GM18511 (cell line): ENCODE data around the gene PIK3R1.

Source experiments
- ATAC-seq: cut with Tn5 transposase; IDR thresholded peaks from one replicate; pipeline ENCODE4 v1.9.1; 2021; ENCODE audit warnings: mild to moderate bottlenecking, moderate library complexity; ENCODE audit not compliant: unreplicated experiment

The PIK3R1 gene

GRCh38 chr5:68268101-68268851, 52.7 kb downstream of the PIK3R1 start:
- ATAC-seq = peak; percentile 48

GRCh38 chr5:68268852-68269130, 53.2 kb downstream of the PIK3R1 start:
- no peak for ATAC-seq

- ATAC-seq = no peak
Measured at GRCh38 chr5:68269820-68270219, 54.3 kb downstream of the PIK3R1 start.

GRCh38 chr5:68270399-68270975, 54.9 kb downstream of the PIK3R1 start:
- no peak for ATAC-seq

DNA sequence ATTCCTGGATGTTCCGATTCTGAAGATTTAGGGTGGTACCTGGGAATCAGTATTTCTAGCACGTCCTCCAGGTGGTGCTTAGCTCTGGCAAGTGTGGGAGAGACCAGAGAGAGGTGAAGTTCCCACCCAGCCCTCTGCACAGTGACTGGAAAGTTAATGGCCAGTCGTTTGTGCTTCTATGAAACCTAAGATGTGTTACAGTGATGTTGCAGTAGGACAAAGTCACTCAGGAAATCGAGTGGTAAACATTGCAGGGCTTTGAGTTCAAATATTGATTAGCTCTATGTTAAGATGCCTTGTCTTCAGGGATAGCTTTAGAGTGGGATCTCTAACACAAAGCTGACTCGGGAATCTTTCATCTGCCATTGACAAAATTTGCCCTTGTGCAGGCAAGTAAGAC, 55.6 kb downstream of the PIK3R1 start:
- no peak for ATAC-seq

DNA sequence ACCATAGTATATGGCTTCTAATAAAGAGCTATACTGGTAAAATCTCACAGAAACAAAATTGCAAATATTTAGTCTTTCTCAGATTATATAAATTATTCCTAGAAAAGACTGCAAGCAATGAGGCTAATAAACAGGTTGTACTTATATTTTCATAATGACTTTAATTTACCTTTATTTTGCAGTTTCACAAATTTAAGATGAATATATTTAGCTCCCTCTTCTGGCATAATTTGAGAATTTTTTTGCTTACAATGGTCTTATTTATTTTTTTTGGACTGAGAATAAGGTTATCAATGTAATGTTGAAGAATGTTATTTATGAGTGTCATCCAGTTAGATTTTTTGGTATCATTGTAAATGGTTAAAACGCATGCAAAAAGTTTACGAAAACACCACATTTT, 56.7 kb downstream of the PIK3R1 start:
- ATAC-seq = no peak

DNA sequence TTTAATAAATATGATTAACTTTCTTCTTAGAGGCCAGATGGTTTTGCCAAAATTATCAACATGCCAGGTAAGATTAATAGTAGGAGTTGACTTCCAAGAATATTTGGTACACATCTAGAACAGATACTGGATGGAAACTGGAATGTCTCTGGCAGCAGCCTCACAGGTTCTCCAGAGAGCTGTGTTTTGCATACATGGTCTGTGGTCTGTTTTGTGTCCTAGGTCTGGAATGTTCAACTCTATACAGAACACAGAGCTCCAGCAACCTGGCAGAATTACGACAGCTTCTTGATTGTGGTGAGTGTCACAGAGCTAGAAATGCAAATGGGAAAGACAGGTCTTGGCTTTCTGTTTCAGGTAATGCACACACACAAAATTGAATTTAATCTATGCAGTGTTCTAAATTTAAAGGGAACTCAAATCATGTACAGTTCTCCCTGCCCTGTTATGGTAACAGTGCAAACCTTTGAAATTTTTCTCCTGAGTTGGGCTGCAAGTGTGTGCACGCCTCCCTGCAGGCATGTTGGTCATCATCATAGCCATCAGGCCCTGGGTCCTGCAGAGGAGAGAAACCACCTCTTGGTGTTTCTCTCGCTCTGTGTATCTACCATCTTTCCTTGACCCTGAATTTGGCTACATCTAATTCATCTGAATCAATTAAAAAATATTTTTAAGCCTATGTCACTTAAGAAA, 58.3 kb downstream of the PIK3R1 start:
- peak; percentile 57 for ATAC-seq

GRCh38 chr5:68274847-68275651, 59.5 kb downstream of the PIK3R1 start:
- peak; percentile 74 for ATAC-seq

DNA sequence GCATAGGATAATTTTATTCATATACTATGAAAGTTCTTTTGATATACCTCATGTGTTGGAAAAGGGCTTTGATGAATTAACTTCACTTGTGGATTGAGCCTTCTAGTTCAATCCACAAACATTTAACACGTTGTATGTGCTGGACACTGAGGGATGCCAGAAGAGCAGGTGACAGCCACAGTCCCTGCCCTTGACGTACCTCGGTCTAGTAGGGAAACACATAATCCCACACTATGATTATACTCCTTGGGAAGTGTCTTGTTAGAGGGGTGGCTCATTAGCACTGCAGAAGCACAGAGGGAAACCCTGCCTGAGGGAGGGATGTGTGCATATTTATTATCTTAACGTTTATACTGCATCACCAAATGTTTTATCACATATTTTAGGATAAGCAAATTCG, 61.2 kb downstream of the PIK3R1 start:
- no peak for ATAC-seq

- no peak for ATAC-seq
Measured at GRCh38 chr5:68277431-68277830, 61.9 kb downstream of the PIK3R1 start.

DNA sequence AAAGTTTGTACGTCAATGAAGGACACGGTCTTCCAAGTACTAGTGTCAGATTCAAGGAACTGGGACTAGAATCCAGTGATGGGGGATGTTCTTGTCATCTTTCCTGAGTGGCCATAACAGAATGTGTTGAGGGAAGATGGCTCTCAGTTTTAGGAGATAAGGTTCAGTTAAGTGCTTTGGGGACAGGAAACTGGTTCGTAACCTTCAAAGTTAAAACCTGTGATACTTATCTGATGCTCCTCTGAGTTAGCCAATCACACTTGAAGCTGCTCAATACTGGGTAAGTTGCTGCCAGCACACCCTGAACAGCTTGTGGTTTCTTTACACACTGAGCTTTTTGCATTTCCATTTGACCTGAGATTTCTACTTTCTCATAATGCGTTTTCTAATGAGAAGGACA, 64.4 kb downstream of the PIK3R1 start:
- no peak for ATAC-seq

GRCh38 chr5:68282001-68282400, 66.4 kb downstream of the PIK3R1 start:
- ATAC-seq = no peak

- no peak for ATAC-seq
Measured at GRCh38 chr5:68283766-68284165, 68.2 kb downstream of the PIK3R1 start.

DNA sequence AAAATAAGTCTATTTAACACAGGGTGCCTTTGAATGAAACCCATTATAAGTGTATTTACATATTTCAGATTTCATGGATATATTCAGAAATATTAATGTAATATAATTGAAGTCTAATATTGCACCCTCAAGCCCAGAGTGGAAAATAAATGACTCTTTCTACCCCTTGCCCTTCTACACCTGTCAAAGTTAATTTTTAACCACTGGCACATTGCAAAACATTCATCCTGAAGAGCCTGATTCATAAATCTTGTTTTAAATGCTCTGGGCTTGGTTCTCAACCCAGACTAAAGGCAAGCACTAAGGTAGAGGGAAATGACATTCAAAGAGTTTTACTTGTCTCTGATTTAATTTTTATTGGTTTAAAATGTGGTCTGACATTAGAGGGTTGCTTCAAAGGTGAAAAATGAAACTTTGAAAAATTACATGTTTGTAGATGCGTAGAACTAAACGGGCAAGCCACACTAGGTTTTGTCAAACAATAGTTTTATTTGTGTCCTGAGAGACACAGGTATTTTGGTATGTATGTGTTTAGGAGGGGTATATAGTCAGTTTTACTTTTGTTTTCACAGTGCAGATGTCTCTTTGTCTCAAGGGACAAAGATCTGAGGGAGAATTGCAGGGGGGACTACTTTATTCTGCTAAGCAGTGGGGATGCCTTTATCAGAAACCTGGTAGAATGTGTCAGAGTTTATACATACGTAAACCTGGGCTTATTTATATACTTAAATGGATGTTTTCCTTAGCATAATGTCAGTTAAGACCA, 69.7 kb downstream of the PIK3R1 start:
- ATAC-seq = peak; percentile 29

DNA sequence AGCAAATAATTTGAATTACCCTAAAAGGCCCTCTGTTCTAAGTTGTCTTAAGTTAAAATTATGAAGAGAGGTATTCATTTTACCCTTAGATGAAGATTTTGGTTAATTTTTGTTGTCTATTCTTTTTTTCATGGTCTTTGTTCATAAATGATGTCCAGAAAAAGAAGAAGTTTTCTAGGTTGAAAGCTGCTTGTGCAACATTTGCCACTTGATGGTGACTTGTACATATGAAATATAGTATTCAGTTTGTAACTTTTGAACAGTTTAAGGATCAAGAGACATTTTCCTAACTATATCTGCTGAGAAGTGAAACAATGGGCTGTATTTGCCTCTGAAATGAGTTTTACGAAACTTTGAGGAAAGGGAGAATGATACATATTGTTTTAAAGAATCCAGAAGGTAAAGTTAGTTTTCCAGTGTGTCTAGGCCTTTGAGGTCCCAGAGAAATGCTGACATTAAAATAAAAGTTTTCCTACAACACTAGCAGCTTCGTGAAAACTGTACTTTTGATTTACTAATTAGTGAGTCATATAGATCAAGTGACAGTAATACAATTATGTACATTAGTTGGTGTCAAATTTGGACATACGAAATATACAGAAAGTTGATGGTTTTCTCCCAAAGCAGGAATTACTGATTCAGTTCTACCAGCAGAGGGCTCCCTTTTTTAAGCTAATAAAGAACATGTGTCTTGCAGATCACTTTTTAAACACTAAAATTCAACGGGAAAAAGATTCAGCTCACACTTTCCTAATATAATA, 70.5 kb downstream of the PIK3R1 start:
- no peak for ATAC-seq

DNA sequence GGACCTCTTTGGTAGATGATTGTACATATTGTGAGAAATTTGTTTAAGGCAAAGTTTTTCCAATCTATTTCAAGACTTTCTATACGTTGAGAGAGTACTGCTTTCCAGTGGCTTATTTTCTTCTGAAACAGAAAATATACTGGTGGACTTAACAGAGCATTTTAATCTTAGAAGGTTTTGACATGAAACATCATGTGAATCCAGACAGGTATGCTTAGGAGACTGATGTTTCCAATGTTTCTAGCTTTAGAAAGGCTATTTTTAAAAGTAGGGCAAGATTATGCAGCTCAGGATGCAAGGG, 71.0 kb downstream of the PIK3R1 start:
- no peak for ATAC-seq

DNA sequence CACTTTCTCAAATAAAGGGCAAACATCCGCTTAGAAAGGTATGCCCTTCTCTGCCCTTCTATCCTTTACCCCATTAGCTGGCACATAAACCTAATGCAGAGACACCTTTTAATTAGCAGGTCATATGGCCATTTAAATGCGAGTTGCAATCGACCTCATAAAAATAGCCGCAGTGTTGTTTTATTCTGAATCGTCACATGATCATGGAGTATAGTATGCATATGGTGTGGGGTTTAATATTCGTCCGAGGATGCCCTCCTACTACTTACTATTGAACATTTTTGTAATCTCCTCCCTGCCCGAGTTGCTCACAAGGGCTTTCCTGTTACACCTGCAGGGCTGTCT, 72.0 kb downstream of the PIK3R1 start:
- ATAC-seq = no peak

GRCh38 chr5:68287976-68288706, 72.6 kb downstream of the PIK3R1 start:
- peak; percentile 85 for ATAC-seq

DNA sequence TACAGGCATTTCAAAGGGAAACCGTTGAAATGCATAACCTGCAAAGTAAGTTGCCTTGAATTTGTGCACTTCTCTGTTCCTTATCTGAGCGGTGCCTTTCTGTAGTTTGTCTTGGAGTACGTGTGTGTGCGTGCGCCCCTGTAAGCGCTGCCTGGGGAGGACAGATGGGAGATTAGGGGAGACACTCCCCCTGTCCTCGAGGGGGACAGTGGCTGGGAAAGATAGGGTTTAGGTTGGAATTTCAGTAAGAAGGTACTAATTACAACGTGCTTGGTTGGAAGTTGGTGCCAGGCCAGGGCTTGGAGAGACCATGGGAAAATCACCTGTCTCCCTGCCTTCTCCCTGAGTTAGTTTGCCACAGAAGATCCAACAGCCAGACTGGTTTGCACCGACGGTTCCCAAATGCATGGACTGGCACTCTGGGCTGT, 73.2 kb downstream of the PIK3R1 start:
- ATAC-seq = peak; percentile 13

DNA sequence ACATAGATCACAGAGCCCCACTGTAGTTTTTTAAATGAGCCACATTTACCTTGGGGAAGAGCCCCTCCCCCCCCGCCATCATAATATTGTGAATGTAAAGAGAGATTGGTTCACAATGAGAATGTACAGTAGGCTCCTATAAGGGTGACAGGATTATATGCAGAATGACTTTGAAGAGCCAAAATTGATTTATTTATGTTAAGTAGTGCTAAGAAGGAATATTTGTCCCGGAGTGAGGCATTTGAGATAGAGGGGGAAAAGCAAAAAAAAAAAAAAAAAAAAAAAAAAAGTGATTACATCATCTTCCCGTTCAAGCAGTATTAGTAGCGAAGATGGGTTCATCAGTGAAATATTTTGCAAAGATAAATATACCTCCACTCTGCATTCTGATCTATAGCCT, 73.9 kb downstream of the PIK3R1 start:
- no peak for ATAC-seq
